Stimulated activated CD4-positive, alpha-beta T cell treated with anti-CD3 and anti-CD28 coated beads, Interleukin-1b, Interleukin-23, amount 100 ng/mL, for 24 hours (primary cell): ENCODE results near the gene TTC39B.

Source experiments
- DNase-seq, 4 experiments: peaks; one replicate each; pipeline ENCODE4 v3.0.0-alpha.2; 2020; ENCODE audit warnings: low read depth in 4 of 4, low spot score in 1 of 4

Gene TTC39B

GRCh38 chr9:15187589-15187988 is 119.4 kb downstream of the TTC39B start:
- no peak for DNase-seq

DNA sequence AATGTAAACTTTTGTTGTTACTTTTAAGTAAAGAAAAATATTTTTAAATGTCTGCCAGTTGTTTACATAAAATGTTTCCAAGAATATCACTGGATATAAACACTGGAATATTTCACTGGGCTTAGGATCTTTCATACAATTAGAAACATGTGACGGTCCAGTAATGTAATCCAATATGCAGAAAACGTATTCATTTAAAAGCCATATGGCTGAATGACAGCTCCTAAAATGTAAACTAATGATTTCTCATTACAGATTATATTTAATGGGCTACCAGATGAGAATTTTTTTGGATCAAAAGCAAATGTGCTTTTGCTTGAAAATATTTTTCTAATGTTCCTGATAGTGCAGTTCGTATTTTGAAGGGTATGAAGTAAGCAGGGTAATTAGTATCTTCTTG is 124.3 kb downstream of the TTC39B start:
- no peak for DNase-seq

DNA sequence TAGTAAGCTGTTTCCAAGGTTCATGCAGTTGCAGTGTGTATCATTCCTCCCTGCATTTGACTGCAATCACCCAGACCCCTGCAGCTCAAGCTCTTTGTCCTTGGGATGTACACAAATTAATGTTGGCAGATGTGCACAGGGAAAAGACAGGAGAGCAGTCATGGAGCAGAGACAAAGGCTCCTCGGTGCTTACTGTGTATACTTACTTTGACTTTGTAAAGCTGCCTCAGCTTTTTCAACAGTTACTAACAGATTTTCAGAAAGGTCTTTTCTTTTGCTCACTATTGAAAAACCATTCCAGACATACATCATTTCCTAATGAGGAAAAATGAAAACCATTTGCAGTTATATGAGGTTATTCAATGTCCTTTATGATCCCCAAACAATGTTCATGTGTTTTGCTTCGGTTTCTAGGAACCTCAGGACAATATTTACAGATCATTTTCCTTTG is 124.9 kb downstream of the TTC39B start:
- DNase-seq, result no peak

- DNase-seq, result no peak
Measured at GRCh38 chr9:15180124-15180523, 126.9 kb downstream of the TTC39B start.

DNA sequence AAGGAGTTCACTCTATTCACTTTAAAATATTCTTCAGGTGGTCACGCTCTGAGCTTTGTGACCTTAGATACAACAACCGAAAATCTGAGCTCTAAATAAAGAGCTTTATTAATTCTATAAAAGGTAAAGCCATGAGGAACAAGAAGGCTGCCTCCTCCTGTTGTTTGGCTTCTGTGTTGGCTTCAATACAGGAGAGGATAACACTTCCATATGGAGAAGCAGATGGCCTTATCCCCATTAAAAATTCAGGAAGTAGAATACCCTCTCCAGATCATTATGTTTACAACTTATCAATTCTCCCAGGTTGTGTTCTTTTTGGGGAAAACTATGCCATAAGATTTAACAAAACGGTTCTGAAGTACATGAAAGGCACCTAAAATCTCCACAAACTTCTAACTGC is 128.4 kb downstream of the TTC39B start:
- no peak for DNase-seq

DNA sequence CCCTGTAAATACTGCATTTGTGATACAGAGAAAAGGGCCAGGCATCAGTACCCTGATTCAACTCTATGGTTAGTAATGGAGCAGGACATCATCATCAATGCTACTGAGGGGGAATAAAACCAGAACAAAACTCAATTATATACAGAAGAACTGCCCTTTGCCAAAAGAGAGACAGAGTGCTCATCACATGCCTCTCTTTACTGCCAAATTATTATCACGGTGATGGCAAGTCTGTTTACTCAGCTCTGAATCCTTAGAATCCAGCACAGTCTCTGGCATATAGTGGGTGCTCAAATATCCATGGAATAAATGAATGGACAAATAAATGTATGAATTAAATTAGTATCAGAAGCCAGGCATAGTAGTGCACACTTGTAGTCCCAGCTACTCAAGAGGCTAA is 130.2 kb downstream of the TTC39B start:
- no peak for DNase-seq

DNA sequence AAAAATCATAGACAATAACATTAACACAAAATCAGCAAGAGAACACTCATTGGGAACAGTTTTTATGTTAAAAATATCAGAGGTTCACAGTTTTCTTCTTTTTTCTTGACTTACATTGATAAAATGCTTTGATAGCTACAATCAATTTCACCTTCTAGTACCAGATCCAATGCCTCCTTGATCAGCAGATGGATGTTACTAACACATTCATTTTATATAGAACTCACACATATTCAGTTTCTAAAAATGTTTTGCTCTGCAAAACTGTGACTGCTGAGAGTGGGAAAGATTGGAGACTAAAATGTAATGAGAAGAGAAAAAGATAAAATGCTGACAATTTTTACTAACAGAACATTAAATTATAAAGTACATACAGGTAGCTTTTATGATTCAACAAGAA is 143.1 kb downstream of the TTC39B start:
- DNase-seq, result no peak

DNA sequence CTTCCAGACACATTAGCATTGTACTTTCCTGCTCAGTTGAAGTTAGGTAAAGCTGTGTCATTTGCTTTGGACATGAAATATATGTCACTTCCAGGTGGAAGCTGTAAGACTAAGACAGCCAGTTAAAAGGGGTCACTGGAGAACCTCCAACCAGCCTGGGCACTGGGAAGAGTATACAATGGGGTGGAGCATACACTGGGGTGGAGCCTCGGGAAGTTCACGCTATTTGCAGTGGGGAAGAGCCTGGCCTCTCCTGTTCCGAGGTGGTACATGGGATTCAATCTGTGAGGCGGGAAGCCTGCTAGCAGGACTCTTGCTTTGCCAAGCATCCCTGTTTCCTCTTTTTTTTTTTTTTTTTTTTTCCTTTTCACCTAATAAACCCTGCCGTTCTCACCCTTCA is 145.3 kb downstream of the TTC39B start:
- DNase-seq, result no peak

DNA sequence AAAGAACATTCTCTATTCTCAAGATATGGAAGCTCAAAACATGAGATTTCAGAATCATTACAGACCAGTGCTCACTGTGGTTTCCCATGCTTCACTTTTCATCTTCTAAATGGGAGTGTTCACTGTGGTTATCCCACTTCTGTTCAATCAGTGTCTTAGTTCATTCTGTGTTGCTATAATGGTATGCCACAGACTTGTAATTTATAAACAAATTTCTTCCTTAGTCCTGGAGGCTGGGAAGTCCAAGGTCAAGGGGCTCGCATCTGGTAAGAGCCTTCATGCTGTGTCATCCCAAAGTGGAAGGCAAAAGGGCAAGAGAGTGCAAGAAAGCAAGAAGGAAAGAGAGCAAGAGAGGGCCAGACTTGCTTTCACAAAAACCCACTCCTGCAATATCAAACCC is 146.3 kb downstream of the TTC39B start:
- no peak for DNase-seq

DNA sequence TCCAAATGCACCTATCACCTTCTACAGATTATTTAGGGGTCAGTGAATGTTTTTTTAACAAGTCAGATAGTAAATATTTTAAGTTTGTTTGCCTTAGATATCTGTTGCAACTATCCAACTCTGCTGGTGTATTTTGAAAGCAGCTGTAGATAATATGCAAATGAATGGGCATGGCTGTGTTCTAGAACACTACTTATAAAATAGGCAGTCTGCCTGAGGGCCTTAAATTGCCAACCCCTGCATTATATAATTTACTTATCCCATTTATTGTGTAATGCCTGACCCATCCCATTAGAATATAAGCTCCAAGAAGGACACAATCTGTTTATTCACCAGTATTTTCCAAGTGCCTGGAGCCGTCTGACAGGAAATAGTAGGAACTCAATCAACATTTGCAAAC is 149.0 kb downstream of the TTC39B start:
- no peak for DNase-seq

GRCh38 chr9:15157381-15157780 is 149.6 kb downstream of the TTC39B start:
- no peak for DNase-seq

DNA sequence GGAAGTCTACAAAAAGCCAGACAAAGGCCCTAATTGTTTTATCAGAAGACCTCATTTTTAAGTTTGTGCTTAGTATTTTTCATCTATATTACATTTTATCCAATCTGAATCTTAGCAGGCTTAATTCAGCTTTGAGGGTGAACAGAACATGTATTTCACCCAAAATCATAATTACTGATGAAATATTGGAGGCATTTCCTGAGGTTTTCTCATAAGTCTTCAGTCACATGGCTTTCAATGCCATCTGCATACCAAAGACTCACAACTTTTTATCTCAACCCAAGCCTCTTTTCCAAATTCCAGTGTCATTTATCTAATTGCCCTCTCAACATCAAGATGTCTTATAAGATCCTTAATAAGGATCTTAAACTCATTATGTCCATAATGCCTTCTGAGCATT is 150.8 kb downstream of the TTC39B start:
- DNase-seq, result no peak

GRCh38 chr9:15155826-15156225 is 151.2 kb downstream of the TTC39B start:
- DNase-seq, result no peak

DNA sequence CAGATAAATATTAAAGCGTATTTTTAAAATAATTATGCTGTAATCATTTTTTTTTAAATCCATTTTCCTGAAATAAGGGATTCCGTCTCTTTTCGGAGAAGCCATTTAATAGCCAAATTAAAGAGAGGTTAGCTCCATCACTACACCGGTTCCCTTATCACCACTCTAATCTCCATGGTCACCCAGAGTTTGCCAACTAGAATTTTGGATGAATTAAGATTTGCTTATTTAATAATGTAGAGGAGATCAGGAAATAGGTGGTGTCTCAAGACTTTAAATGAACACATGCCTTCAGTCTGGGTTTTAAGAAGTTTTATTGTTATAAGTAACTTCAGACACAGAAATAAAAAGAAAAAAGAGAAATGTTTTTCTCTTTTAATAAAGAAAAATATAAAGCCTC is 151.7 kb downstream of the TTC39B start:
- DNase-seq, result no peak

DNA sequence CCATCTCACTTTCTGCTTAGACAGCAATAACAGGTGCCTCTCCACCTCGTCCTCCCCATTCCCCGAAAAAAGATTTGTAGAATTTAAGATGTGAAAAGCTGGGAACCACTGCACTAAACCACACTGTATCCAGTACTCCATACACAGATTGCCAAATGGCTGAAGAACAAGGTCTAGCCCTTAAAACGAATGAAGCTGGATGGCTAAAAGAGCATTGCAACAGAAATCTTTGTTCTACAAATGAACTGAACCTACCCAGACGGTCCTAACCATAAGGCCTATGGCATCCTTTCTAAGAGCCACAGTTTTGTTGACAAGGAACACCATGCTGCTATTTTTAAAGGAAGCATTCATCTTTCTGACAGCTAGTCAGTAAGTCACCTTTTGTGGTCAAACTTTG is 152.3 kb downstream of the TTC39B start:
- no peak for DNase-seq

DNA sequence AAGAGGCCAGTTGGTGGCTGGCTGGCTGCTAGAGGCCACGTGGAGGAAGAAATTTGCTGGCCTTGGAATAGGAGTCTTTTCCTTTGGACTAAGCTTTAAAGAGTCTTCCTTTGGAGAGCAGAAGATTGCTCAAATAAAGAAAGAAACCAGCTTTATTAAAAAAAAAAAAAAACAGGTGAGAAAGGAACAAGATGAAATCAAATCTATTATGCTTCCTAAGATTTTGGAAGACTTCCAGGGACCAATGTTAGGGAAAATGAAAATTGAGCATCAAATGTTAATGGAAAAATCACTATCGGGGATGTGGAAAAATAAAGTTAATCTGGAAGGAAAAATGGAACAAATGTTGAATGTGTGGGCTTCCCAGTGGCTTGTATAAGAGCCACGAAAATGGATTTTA is 153.1 kb downstream of the TTC39B start:
- DNase-seq, result no peak

- no peak for DNase-seq
Measured at GRCh38 chr9:15150939-15151338, 156.1 kb downstream of the TTC39B start.

DNA sequence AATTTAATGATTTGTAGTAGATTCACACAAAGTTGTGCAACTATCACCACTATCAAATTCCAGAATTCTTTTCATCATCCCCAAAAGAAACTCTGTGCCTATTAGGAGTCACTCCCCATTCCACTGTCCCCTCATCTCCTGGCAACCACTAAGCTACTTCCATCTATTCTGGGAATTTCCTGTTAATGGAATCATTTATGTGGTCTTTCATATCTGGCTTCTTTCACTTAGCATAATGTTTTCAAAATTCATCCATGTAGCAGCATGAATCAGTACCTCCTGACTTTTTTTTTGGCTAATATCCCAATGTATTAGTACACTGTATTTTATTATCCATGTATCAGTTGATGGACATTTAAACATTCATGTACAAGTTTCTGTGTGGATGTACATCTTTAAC is 157.6 kb downstream of the TTC39B start:
- no peak for DNase-seq

- no peak for DNase-seq
Measured at GRCh38 chr9:15146268-15146700, 160.7 kb downstream of the TTC39B start.

DNA sequence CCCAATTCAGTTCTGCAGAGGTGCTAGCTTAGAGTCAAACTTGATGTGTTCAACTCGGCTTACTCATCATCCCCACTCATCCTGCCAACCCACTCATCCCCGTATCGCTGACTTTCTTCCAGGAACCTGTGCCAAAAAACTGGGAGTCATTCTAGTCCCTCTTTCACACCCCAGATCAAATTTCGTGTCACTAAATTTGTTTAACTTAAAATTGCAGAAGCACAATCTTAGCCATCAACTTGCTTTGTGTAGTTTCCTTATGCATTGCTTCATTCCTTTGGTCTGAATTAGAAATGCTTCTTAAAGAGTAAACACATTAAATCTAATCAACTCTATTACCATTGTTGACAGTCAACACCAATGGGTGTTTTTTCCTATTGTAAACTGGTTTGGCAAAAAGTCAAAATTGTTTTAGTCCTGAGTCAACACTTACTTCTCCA is 162.4 kb downstream of the TTC39B start:
- no peak for DNase-seq

GRCh38 chr9:15142878-15143534 is 164.0 kb downstream of the TTC39B start:
- DNase-seq, result no peak

DNA sequence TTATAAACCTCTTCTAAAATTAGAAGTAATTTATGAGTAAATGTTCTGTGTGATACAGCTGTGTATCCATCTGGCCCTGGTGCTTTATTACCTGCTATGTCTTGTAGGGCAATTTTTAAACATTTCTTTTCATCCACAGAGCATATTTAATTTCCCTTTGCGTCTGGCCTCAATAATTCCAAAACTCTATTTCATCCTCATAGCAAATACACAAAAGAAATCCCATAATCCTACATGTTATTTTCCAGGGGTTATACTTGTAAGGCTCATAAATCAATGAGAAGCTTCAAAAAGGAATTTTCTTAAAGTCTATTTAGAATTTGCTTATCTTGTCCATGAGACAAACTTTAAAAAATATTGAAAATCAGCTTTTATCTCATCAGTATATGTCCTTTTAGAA is 167.0 kb downstream of the TTC39B start:
- DNase-seq, result no peak

DNA sequence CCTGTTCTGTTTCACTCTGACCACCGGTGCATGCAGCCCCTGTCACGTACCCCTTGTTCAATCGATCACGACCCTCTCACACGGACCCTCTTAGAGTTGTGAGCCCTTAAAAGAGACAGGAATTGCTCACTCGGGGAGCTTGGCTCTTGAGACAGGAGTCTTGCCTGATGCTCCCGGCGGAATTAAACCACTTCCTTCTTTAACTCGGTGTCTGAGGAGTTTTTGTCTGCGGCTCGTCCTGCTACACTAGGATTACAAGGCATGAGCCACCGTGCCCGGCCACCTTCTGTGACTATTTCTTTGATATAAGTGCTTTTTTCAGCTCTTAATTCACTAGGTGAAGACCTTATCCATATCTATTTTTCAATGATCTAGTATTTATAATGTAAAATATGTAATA is 167.5 kb downstream of the TTC39B start:
- no peak for DNase-seq

- no peak for DNase-seq
Measured at GRCh38 chr9:15138357-15138686, 168.7 kb downstream of the TTC39B start.
